HG02763 (cell line): Measurements from ENCODE around the gene AMZ1.

ENCODE experiments used
- ATAC-seq: cut with Tn5 transposase; IDR thresholded peaks from one replicate; pipeline ENCODE4 v1.9.1; 2021; ENCODE audit warnings: mild to moderate bottlenecking, moderate library complexity; ENCODE audit not compliant: unreplicated experiment

The AMZ1 gene

DNA sequence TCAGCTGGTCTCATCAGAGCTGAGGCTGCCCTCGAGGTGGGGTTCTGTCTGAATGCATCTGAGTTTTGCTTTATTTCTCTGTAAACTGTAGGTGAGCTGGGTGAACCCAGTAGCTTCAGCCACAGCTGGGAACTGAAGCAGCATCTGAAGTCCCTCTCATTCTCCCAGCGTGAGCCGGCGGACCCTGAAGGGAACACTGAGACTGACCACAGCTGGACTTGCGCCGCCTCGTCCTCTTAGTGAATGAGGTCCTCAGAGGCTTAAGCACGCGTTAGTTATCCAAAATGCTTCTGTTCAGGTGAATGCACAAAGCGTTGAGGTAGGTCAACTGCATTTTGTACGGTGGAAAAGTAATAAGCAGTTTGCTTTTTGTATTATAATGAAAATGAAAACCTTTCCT is 76.6 kb downstream of the AMZ1 start:
- ATAC-seq, result no peak
